ENCODE measurements around the gene THAP10. TPM values are rescaled to one million over a fixed set of nuclear protein-coding genes. Genes with fewer than 3 reads are reported as not detected.

THAP10 gene
- total RNA-seq, 1 experiment from 2014 or later, result 2.5 TPM

DNA sequence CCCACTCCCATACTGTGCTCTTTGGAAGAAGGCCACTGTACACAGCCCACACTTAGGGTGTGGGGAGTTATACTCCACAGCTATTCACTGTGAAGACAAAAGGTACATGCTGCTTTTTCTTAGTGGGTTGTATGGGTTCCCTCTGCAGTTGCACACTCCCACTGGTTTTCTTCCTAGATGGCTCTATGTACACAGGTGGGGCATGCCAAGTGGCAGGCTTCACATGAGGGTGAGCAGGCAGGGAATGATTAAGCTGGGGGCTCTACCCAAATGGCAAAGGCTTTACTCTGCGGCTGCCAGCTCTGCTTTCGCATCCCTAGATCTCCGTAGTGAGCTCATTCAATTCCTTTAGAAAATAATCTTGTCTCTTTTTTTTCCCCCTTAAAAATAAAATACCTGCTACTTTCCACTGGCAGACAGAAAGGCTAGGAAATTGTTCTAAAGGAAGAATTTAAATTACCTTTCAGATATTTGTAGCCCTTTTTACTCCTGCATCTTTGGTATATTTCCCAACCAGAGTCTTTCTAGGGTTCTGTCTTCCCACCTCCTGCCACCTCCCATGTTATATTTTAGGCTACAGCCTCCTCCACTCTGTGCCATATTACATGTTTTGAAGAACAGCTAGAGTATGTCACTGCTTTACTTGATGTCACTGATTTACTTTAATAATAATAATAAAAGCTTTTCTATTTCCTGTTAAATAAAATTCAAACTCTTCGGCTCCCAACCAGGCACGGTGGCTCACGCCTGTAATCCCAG, 46.5 kb downstream of the THAP10 start:
- no peak overlapping the region for H3K4me3 Mint-ChIP-seq
- Histone ChIP-seq H2BK20ac (ENCODE audit: low read depth, low read length, poor library complexity, severe bottlenecking) (no peak overlapping the region), H3K27ac (ENCODE audit: insufficient read length, low read depth, low read length) (no peak overlapping the region), H3T11ph (ENCODE audit: low read length) (no peak overlapping the region), H3K4ac (ENCODE audit: low read depth, low read length) (no peak overlapping the region), H3K23me2 (ENCODE audit: insufficient read length, low read depth, low read length, poor library complexity, severe bottlenecking) (no peaks in the 10 kb centered on the region), H3K23ac (ENCODE audit: insufficient read length, low read depth, low read length) (no peak overlapping the region), H3K4me1 (ENCODE audit: insufficient read depth, low read length) (no peaks in the 10 kb centered on the region), H2BK120ac (ENCODE audit: low read depth, low read length, poor library complexity, severe bottlenecking) (no peak overlapping the region), H3K27me3 (ENCODE audit: insufficient read depth, low read length) (no peaks in the 10 kb centered on the region), H3K79me2 (ENCODE audit: insufficient read depth, low read length) (no peaks in the 10 kb centered on the region), H2BK12ac (ENCODE audit: insufficient read length, low read depth, low read length) (no peak overlapping the region), H3K79me1 (ENCODE audit: insufficient read depth, low read depth, low read length, poor library complexity, severe bottlenecking) (no peaks in the 10 kb centered on the region), H3K4me2 (ENCODE audit: insufficient read depth, insufficient read length, low read length) (no peak overlapping the region), H2AFZ (ENCODE audit: low read length) (no peak overlapping the region), H3K14ac (ENCODE audit: insufficient read depth, low read length) (no peak overlapping the region), H2BK5ac (ENCODE audit: insufficient read length, low read length) (no peak overlapping the region), H3K9ac (ENCODE audit: extremely low read depth, insufficient read length, low read length) (no peak overlapping the region), H2AK5ac (ENCODE audit: insufficient read length, low read length) (no peak overlapping the region), H4K20me1 (ENCODE audit: control insufficient read depth, insufficient read depth, insufficient read length) (no peaks in the 10 kb centered on the region), H2BK15ac (ENCODE audit: low read depth, low read length) (no peak overlapping the region), H3K18ac (ENCODE audit: insufficient read length, low read depth, low read length) (no peak overlapping the region), H3K9me3 (ENCODE audit: control insufficient read depth, low read depth, low read length) (no peaks in the 10 kb centered on the region), H3K56ac (ENCODE audit: insufficient read length, low read depth, low read length) (no peak overlapping the region), H4K5ac (ENCODE audit: insufficient read length, low read depth, low read length) (no peak overlapping the region), H4K8ac (replicated peaks; ENCODE audit: insufficient read length, low read depth, low read length) (no peak overlapping the region), H4K91ac (ENCODE audit: insufficient read length, low read depth, low read length) (no peak overlapping the region)
- H3K27ac Mint-ChIP-seq, result no peak overlapping the region
- no peaks in the 10 kb centered on the region for H3K27me3 Mint-ChIP-seq (ENCODE audit: low read depth)
- H3K9me3 Mint-ChIP-seq, result no peaks in the 10 kb centered on the region
- H3K36me3 Mint-ChIP-seq (ENCODE audit: insufficient read depth in 1 of 3, low read depth in 3 of 3), result peaks cover 3 to 12% (median 7%) of the 10 kb centered on the region in 3 experiments
- no peak for TF ChIP-seq CTCF (conservative IDR thresholded peaks at IDR 0.05)
- no peaks in the 10 kb centered on the region for H3K4me1 Mint-ChIP-seq
- DNase-seq, result no peak
- no CpG with 5 or more reads among the region's 6 CpGs for WGBS (ENCODE audit: extremely low coverage, insufficient read length, low lambda C conversion rate)

Data from H9 (cell line).